ENCODE measurements around the gene REV3L. TPM values are rescaled to one million over a fixed set of nuclear protein-coding genes. Genes with fewer than 3 reads are reported as not detected.

REV3L gene
- total and polyA plus RNA-seq, 4 donors = 8.8 to 91.4 (median 19.8) TPM

GRCh38 chr6:111464184-111464583, 18.8 kb downstream of the REV3L start:
- no peak for TF ChIP-seq CTCF (IDR thresholded peaks at IDR 0.05; ENCODE audit: control extremely low read depth, extremely low read depth)
- Histone ChIP-seq H3K9ac (ENCODE audit: insufficient read depth in 1 of 2, low read length in 2 of 2) (no peak overlapping the region), H3K4me3 (no peak overlapping the region), H3K4me1 (ENCODE audit: control insufficient read depth in 5 of 5, insufficient read depth in 5 of 5, low read length in 5 of 5) (peaks cover 0 to 6% (median 5%) of the 10 kb centered on the region in 5 donors), H3K9me3 (ENCODE audit: control insufficient read depth in 4 of 4, insufficient read depth in 3 of 4, low read length in 3 of 4) (no peaks in the 10 kb centered on the region), H3K27me3 (ENCODE audit: control insufficient read depth in 3 of 3, insufficient read depth in 3 of 3, low read length in 2 of 3) (no peaks in the 10 kb centered on the region), H3K36me3 (ENCODE audit: control insufficient read depth in 4 of 4, insufficient read depth in 4 of 4, low read length in 4 of 4) (peaks cover 2 to 7% (median 4%) of the 10 kb centered on the region in 4 donors), H3K27ac (ENCODE audit: low read depth in 1 of 2, low read length in 1 of 2) (no peak overlapping the region)
- DNase-seq = no peak
- no peak for ATAC-seq (ENCODE audit: insufficient read depth, low FRiP score)
- 93 to 97% methylated on average over 1 of the region's 1 CpG for WGBS, 2 donors

- DNase-seq (no peak), ATAC-seq (ENCODE audit: insufficient read depth, low FRiP score) (peak; percentile 61)
- peaks cover 0 to 6% (median 3%) of the 10 kb centered on the region in 5 donors for H3K4me1 ChIP-seq (ENCODE audit: control insufficient read depth in 5 of 5, insufficient read depth in 5 of 5, low read length in 5 of 5)
- H3K27ac ChIP-seq (ENCODE audit: low read depth in 1 of 2, low read length in 1 of 2) = peak overlapping the region in 1 of 2 donors; percentile 61
- H3K9me3 ChIP-seq (ENCODE audit: control insufficient read depth in 4 of 4, insufficient read depth in 3 of 4, low read length in 3 of 4) = peaks cover 0 to 4% (median 3%) of the 10 kb centered on the region in 4 donors
- 61 to 73% methylated on average over 7 of the region's 7 CpGs for WGBS, 2 donors
- H3K36me3 ChIP-seq (ENCODE audit: control insufficient read depth in 4 of 4, insufficient read depth in 4 of 4, low read length in 4 of 4) = peaks cover 2 to 10% (median 4%) of the 10 kb centered on the region in 4 donors
- no peaks in the 10 kb centered on the region for H3K27me3 ChIP-seq (ENCODE audit: control insufficient read depth in 3 of 3, insufficient read depth in 3 of 3, low read length in 2 of 3)
- TF ChIP-seq CTCF (IDR thresholded peaks at IDR 0.05; ENCODE audit: control extremely low read depth, extremely low read depth) = no peak
- H3K9ac ChIP-seq (ENCODE audit: insufficient read depth in 1 of 2, low read length in 2 of 2) = no peak overlapping the region
- no peak overlapping the region for H3K4me3 ChIP-seq
Measured at GRCh38 chr6:111462770-111463391, 20.1 kb downstream of the REV3L start.

GRCh38 chr6:111461860-111462259, 21.2 kb downstream of the REV3L start:
- Histone ChIP-seq H3K9me3 (ENCODE audit: control insufficient read depth in 4 of 4, insufficient read depth in 3 of 4, low read length in 3 of 4) (peaks cover 0 to 4% (median 3%) of the 10 kb centered on the region in 4 donors), H3K36me3 (ENCODE audit: control insufficient read depth in 4 of 4, insufficient read depth in 4 of 4, low read length in 4 of 4) (peaks cover 2 to 10% (median 4%) of the 10 kb centered on the region in 4 donors), H3K4me1 (ENCODE audit: control insufficient read depth in 5 of 5, insufficient read depth in 5 of 5, low read length in 5 of 5) (peaks cover 0 to 6% (median 0%) of the 10 kb centered on the region in 5 donors), H3K9ac (ENCODE audit: insufficient read depth in 1 of 2, low read length in 2 of 2) (no peak overlapping the region), H3K4me3 (no peak overlapping the region), H3K27ac (ENCODE audit: low read depth in 1 of 2, low read length in 1 of 2) (no peak overlapping the region), H3K27me3 (ENCODE audit: control insufficient read depth in 3 of 3, insufficient read depth in 3 of 3, low read length in 2 of 3) (no peaks in the 10 kb centered on the region)
- ATAC-seq (ENCODE audit: insufficient read depth, low FRiP score) (no peak), DNase-seq (no peak)
- no peak for TF ChIP-seq CTCF (IDR thresholded peaks at IDR 0.05; ENCODE audit: control extremely low read depth, extremely low read depth)

Measured in lung (tissue), 12 donors.